GM12878 (cell line): ENCODE data around the gene INO80B. TPM values are rescaled to one million over a fixed set of nuclear protein-coding genes. Genes with fewer than 3 reads are reported as not detected.

Source experiments
- ATAC-seq: fragments of 200-7000 bp; cut with Tn5 transposase; 3 replicates; pipeline ENCODE4 v1.9.1; 2020; ENCODE audit warnings: mild to moderate bottlenecking, moderate library complexity
- BruUV-seq: library from RNA; stranded (reverse); fragments of 400-500 nt; replicated peaks from 2 replicates; lab custom pipeline; 2021; lab: Mats Ljungman, UMichigan
- CTCF ChIA-PET: fragments of 300-600 bp; sonication (Branson Sonifier 250); formaldehyde crosslinking; extraction: SDS; loops from one replicate; lab custom pipeline; 2021; ENCODE audit warnings: inconsistent platforms; lab: Yijun Ruan, JAX
- POLR2A ChIA-PET: fragments of 350-600 bp; formaldehyde crosslinking; extraction: SDS; loops from one replicate; lab custom pipeline; 2021; ENCODE audit warnings: inconsistent platforms; lab: Charles Lee
- RAD21 ChIA-PET: fragments of 300-600 bp; sonication (Branson Sonifier 250); formaldehyde crosslinking; loops from one replicate; lab custom pipeline; 2023; ENCODE audit warnings: antibody characterized with exemption; ENCODE audit not compliant: unreplicated experiment; lab: Charles Lee
- SMC1A ChIA-PET: fragments of 300-600 bp; sonication (Branson Sonifier 250); formaldehyde crosslinking; loops from one replicate; lab custom pipeline; 2023; ENCODE audit not compliant: unreplicated experiment, uncharacterized antibody; lab: Charles Lee
- DNase-seq: peaks from one replicate; pipeline ENCODE4 v3.0.0-alpha.2; 2011; ENCODE audit warnings: low read depth, low spot score
- FAIRE-seq: peaks from 3 replicates; lab custom pipeline; 2011; peaks lifted over from hg19 to GRCh38; lab: Jason Lieb, UNC
- H2AFZ ChIP-seq: 2 replicates; pipeline ENCODE4 v1.6.0; 2011; ENCODE audit warnings: low read depth, low read length, control low read depth; ENCODE audit not compliant: control insufficient read depth
- H3K27ac ChIP-seq: 2 replicates; pipeline ENCODE4 v1.5.1; 2011; ENCODE audit warnings: control low read depth; ENCODE audit not compliant: control insufficient read depth, insufficient read depth
- H3K27me3 ChIP-seq, 2 experiments: replicated peaks in 1 of 2; 2 replicates each; pipeline versions ENCODE4 v1.6.0 to v1.6.1; 2011; ENCODE audit warnings: low read length in 1 of 2; ENCODE audit not compliant: control insufficient read depth in 2 of 2, insufficient read depth in 2 of 2
- H3K36me3 ChIP-seq, 2 experiments: 2 replicates each; pipeline ENCODE4 v1.5.1; 2011; ENCODE audit warnings: low read length in 1 of 2; ENCODE audit not compliant: control insufficient read depth in 2 of 2, insufficient read depth in 2 of 2
- H3K4me1 ChIP-seq: 2 replicates; pipeline ENCODE4 v1.6.1; 2011; ENCODE audit warnings: mild to moderate bottlenecking, low read length, moderate library complexity, mixed read lengths; ENCODE audit not compliant: control insufficient read depth, insufficient read depth
- H3K4me2 ChIP-seq: 2 replicates; pipeline ENCODE4 v1.6.0; 2011; ENCODE audit warnings: control low read depth; ENCODE audit not compliant: control insufficient read depth, insufficient read depth
- H3K4me3 ChIP-seq: fragments of 200-600 bp; sonication (generic); 2 replicates; pipeline ENCODE4 v1.5.1; 2016
- H3K79me2 ChIP-seq: 2 replicates; pipeline ENCODE4 v1.6.0; 2011; ENCODE audit warnings: low read length; ENCODE audit not compliant: control insufficient read depth, insufficient read depth
- H3K9ac ChIP-seq: 2 replicates; pipeline ENCODE4 v1.8.0; 2011; ENCODE audit warnings: low read length, control low read depth, mixed read lengths; ENCODE audit not compliant: control insufficient read depth, insufficient read depth
- H3K9me3 ChIP-seq: replicated peaks from 3 replicates; pipeline ENCODE4 v1.5.1; 2011; ENCODE audit warnings: mild to moderate bottlenecking, low read length; ENCODE audit not compliant: control insufficient read depth, insufficient read depth
- H4K20me1 ChIP-seq: 2 replicates; pipeline ENCODE4 v1.6.0; 2011; ENCODE audit not compliant: control insufficient read depth, insufficient read depth
- ATF7 ChIP-seq: fragments of 450-650 bp; IDR thresholded peaks from 2 replicates; pipeline ENCODE4 v1.6.1; 2016; ENCODE audit warnings: low read depth, mild to moderate bottlenecking
- BCL11A ChIP-seq: IDR thresholded peaks from 2 replicates; pipeline ENCODE4 v1.6.1; 2011; ENCODE audit warnings: low read depth, low read length
- CEBPB ChIP-seq, 2 experiments: fragments of 150-350 bp in 1 of 2; IDR thresholded peaks; 2 replicates each; pipeline ENCODE4 v1.6.1; 2012 to 2014; ENCODE audit warnings: low read depth in 2 of 2, low read length in 2 of 2, borderline replicate concordance in 1 of 2, inconsistent platforms in 1 of 2
- CREM ChIP-seq: IDR thresholded peaks from 2 replicates; pipeline ENCODE4 v1.6.1; 2014; ENCODE audit warnings: antibody characterized with exemption, low read depth
- EP300 ChIP-seq, 2 experiments: fragments of 150-350 bp in 1 of 2; IDR thresholded peaks; 2 replicates each; pipeline ENCODE4 v1.6.1; 2011 to 2012; ENCODE audit warnings: low read depth in 2 of 2, low read length in 2 of 2, borderline replicate concordance in 1 of 2, improper control_type of control experiment in 1 of 2, inconsistent platforms in 1 of 2; ENCODE audit not compliant: control insufficient read depth in 1 of 2
- ESRRA ChIP-seq: IDR thresholded peaks from 2 replicates; pipeline ENCODE4 v1.6.1; 2012; ENCODE audit warnings: mild to moderate bottlenecking, low read length, improper control_type of control experiment
- EZH2 ChIP-seq: IDR thresholded peaks from 2 replicates; pipeline ENCODE4 v1.6.1; 2012; ENCODE audit warnings: low read depth, mild to moderate bottlenecking, control low read depth, inconsistent platforms, low read length, borderline replicate concordance; ENCODE audit not compliant: control insufficient read depth
- FOS ChIP-seq: IDR thresholded peaks from 3 replicates; pipeline ENCODE4 v1.6.1; 2011; ENCODE audit warnings: borderline replicate concordance; ENCODE audit not compliant: insufficient read length; ENCODE audit errors: extremely low read depth
- NFXL1 ChIP-seq: fragments of 450-650 bp; IDR thresholded peaks from 2 replicates; pipeline ENCODE4 v1.6.1; 2017; ENCODE audit warnings: antibody characterized with exemption, mild to moderate bottlenecking, borderline replicate concordance
- RELA ChIP-seq: fragments of 450-650 bp; IDR thresholded peaks from 2 replicates; pipeline ENCODE4 v1.8.0; 2014; ENCODE audit warnings: borderline replicate concordance; ENCODE audit not compliant: partially characterized antibody
- SIX5 ChIP-seq: IDR thresholded peaks from 2 replicates; pipeline ENCODE4 v1.6.1; 2011; ENCODE audit warnings: mild to moderate bottlenecking, low read depth, low read length, moderate library complexity; ENCODE audit not compliant: severe bottlenecking
- TBL1XR1 ChIP-seq: IDR thresholded peaks from 2 replicates; pipeline ENCODE4 v1.6.1; 2012; ENCODE audit warnings: low read depth, low read length, improper control_type of control experiment
- ZNF207 ChIP-seq: fragments of 450-650 bp; IDR thresholded peaks from 2 replicates; pipeline ENCODE4 v1.6.1; 2014; ENCODE audit warnings: antibody characterized with exemption, mild to moderate bottlenecking, borderline replicate concordance
- WGBS: methylation state at CpG from one replicate; pipeline ENCODE4 v1.1.6; 2016; ENCODE audit warnings: low lambda C conversion rate; ENCODE audit not compliant: insufficient replicate concordance, insufficient coverage; ENCODE audit errors: missing lambda C conversion rate; 5-methylcytosine and 5-hydroxymethylcytosine counted together
- in situ Hi-C: fragments of 300-500 bp; cut with MboI; formaldehyde crosslinking; loops from 9 replicates; pipeline ENCODE4 v1.14.3; 2018; ENCODE audit warnings: mixed read lengths
- intact Hi-C: fragments of 100-400 bp; cut with micrococcal nuclease; formaldehyde crosslinking; loops from one replicate; pipeline ENCODE4 v1.14.2; 2022; ENCODE audit not compliant: unreplicated experiment
- polyA plus RNA-seq, 11 experiments: library from polyadenylated mRNA; depleted of rRNA in 4 of 11; unstranded in 6 of 11; stranded (reverse) in 5 of 11; fragments of >200 nt; fragmentation: Nextera tagmentation in 4 of 11; fragmentation: Illumina TruSeq in 1 of 11; extraction: Ambion mirVana in 4 of 11; extraction: Trizol in 1 of 11; gene quantifications; 1 replicate in 1 of 11; 2 replicates in 10 of 11; pipeline versions ENCODE4 v1.2.1 to v1.2.3, GENCODE V29; 2011 to 2016; ENCODE audit warnings: inconsistent platforms in 2 of 11, missing spikeins in 2 of 11, low read depth in 1 of 11
- total RNA-seq, 4 experiments: library from RNA; depleted of rRNA in 3 of 4; stranded (reverse); fragments of >200 nt in 3 of 4; fragmentation: Illumina TruSeq in 1 of 4; extraction: Trizol in 1 of 4; gene quantifications; 2 replicates each; pipeline versions ENCODE4 v1.2.1 to v1.2.3, GENCODE V29; 2013 to 2021
- TF ChIP-seq, protein P1 (sequence below): fragments of 450-650 bp; IDR thresholded peaks from 2 replicates; pipeline ENCODE4 v1.6.1; 2014; ENCODE audit warnings: mild to moderate bottlenecking
- TF ChIP-seq, protein P2 (sequence below): fragments of 450-650 bp; conservative IDR thresholded peaks from 2 replicates; pipeline ENCODE4 v1.6.1; 2017; ENCODE audit warnings: mild to moderate bottlenecking, moderate library complexity
- TF ChIP-seq, protein P3 (sequence below): IDR thresholded peaks from 2 replicates; pipeline ENCODE4 v1.6.1; 2011; ENCODE audit warnings: borderline replicate concordance, low read depth, mild to moderate bottlenecking, moderate library complexity, low read length; ENCODE audit not compliant: insufficient read depth, poor library complexity, severe bottlenecking

INO80B gene
- total and polyA plus RNA-seq, 10 of the 15 experiments (the other 5 are each of a cell fraction or from before 2014, with no cell fraction given) = 1.3 to 26.7 (median 11.1) TPM

DNA sequence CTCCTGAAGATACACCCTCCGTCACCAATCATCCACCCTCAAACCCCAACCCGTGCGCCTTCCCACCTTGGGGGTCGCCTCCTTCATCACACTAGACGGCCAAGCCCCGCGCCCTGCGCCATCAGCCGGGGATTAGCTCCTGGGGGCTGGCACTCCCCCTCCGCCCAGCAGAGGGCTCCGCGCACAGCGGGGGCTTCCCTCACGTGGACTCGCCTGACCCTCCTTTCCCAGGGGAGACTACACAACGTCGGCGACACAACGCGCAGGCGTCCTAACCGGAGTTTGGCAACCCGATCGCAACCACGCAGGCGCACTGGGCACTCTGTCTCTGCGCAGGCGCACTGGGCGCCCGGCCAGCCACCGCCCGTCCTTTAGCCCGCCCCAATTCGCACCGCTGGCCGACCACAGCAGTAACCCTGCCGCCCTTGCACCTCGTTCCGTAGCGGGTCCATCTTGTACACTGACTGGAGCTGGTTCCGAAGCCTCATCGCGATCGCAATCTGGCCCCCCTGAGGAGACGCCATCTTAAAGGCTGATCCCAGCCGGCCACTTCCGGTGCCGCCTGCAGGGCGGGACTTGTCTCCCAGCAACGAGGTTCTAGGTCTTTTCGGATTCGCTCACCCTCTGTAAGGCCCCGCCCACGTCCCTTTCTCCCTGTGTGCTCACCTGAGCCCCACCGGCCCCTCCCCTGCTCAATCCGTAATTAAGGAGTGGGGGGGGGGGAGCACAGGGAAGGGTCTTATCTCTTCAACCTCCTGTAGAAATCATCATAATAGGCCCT lies 52.4 kb downstream of the INO80B start, which contains the start of gene PCGF1:
PCGF1 (minus strand) TSS at position 551 of the 781 bp plus-strand sequence; CDS start at position 524, 27 bp downstream.
- Histone ChIP-seq H3K4me3 (peak within 1 kb of the TSS; percentile 98), H3K79me2 (peaks cover 12% of the 10 kb centered on the region), H3K4me2 (peak within 1 kb of the TSS; percentile 95), H3K27ac (peak within 1 kb of the TSS; percentile 97), H3K9me3 (no peaks in the 10 kb centered on the region), H3K27me3 (peaks cover 0 to under 1% of the 10 kb centered on the region in 2 experiments; a peak in 1 of 4 replicates), H3K4me1 (peaks cover 27% of the 10 kb centered on the region), H3K9ac (peak within 1 kb of the TSS; percentile 93), H2AFZ (peak within 1 kb of the TSS; percentile 100), H4K20me1 (no peaks in the 10 kb centered on the region), H3K36me3 (peaks cover 0 to 7% of the 10 kb centered on the region in 2 experiments; a peak in 1 of 4 replicates)
- DNase-seq = peak; percentile 95
- peak; percentile 97 for FAIRE-seq
- ChIA-PET CTCF (interaction anchor here (0.6 to 13.9 kb wide), 10 partner anchors 12 to 79 kb away, joined by 3 to 231 read pairs (median 4); partner anchors contain the start of genes AUP1, CCDC142, DQX1 and HTRA2), POLR2A (interaction anchor here (0.7 to 5.8 kb wide), 13 partner anchors 15 to 111 kb away, joined by 3 to 33 read pairs (median 4); partner anchors contain the start of genes AUP1, DQX1, HTRA2 and TTC31), RAD21 (interaction anchor here (0.7 to 5.5 kb wide), 8 partner anchors 24 to 84 kb away, joined by 3 to 61 read pairs (median 4); partner anchors contain the start of genes AUP1, HTRA2 and WBP1), SMC1A (interaction anchor here (0.7 to 5.2 kb wide), 8 partner anchors 15 to 79 kb away, joined by 3 to 71 read pairs (median 4); partner anchors contain the start of genes AUP1, DQX1 and HTRA2)
- WGBS = 1% methylated on average over 56 of the region's 56 CpGs
- ATAC-seq = peak; percentile 89
- intact Hi-C loops (loop anchor here (1.0 kb wide), 2 partner anchors 22 to 80 kb away; partner anchors contain the start of genes AUP1 and HTRA2), in situ Hi-C loops (no loop called here)
- no TSS peak for BruUV-seq
- no peak for TF ChIP-seq NFXL1
- peak; percentile 3; the same call in 1 of the 2 replicates for TF ChIP-seq TBL1XR1
- peak; percentile 50 for TF ChIP-seq RELA
- TF ChIP-seq, protein P1, sequence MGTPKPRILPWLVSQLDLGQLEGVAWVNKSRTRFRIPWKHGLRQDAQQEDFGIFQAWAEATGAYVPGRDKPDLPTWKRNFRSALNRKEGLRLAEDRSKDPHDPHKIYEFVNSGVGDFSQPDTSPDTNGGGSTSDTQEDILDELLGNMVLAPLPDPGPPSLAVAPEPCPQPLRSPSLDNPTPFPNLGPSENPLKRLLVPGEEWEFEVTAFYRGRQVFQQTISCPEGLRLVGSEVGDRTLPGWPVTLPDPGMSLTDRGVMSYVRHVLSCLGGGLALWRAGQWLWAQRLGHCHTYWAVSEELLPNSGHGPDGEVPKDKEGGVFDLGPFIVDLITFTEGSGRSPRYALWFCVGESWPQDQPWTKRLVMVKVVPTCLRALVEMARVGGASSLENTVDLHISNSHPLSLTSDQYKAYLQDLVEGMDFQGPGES = peak; percentile 23; the same call in 1 of the 2 replicates
- TF ChIP-seq CREM = peak; percentile 59; the same call in 1 of the 2 replicates
- no peak; a peak in 1 of 4 replicates for TF ChIP-seq EP300 (IDR thresholded peaks at IDR 0.05; ENCODE audit: borderline replicate concordance in 1 of 2, control insufficient read depth in 1 of 2, low read depth in 2 of 2, low read length in 2 of 2)
- no peak for TF ChIP-seq FOS
- peak; percentile 38; the same call in 1 of the 2 replicates for TF ChIP-seq ZNF207
- TF ChIP-seq ESRRA = 0 out of 2 replicates have a peak, but pooled peaks have one; percentile 60
- TF ChIP-seq, protein P2, sequence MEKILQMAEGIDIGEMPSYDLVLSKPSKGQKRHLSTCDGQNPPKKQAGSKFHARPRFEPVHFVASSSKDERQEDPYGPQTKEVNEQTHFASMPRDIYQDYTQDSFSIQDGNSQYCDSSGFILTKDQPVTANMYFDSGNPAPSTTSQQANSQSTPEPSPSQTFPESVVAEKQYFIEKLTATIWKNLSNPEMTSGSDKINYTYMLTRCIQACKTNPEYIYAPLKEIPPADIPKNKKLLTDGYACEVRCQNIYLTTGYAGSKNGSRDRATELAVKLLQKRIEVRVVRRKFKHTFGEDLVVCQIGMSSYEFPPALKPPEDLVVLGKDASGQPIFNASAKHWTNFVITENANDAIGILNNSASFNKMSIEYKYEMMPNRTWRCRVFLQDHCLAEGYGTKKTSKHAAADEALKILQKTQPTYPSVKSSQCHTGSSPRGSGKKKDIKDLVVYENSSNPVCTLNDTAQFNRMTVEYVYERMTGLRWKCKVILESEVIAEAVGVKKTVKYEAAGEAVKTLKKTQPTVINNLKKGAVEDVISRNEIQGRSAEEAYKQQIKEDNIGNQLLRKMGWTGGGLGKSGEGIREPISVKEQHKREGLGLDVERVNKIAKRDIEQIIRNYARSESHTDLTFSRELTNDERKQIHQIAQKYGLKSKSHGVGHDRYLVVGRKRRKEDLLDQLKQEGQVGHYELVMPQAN = peak; percentile 80; the same call in 1 of the 2 replicates
- no peak for TF ChIP-seq BCL11A
- TF ChIP-seq ATF7 = 0 out of 2 replicates have a peak, but pooled peaks have one; percentile 36
- TF ChIP-seq, protein P3, sequence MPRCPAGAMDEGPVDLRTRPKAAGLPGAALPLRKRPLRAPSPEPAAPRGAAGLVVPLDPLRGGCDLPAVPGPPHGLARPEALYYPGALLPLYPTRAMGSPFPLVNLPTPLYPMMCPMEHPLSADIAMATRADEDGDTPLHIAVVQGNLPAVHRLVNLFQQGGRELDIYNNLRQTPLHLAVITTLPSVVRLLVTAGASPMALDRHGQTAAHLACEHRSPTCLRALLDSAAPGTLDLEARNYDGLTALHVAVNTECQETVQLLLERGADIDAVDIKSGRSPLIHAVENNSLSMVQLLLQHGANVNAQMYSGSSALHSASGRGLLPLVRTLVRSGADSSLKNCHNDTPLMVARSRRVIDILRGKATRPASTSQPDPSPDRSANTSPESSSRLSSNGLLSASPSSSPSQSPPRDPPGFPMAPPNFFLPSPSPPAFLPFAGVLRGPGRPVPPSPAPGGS = no peak
- no peak for TF ChIP-seq SIX5
- no peak for TF ChIP-seq CEBPB (IDR thresholded peaks at IDR 0.05; ENCODE audit: borderline replicate concordance in 1 of 2, low read depth in 2 of 2, low read length in 2 of 2)
- TF ChIP-seq EZH2 = no peak
